Erythroblast (primary cell): ENCODE data around the gene TMEM87A.
"Not testable (repeated sequence)": the region's sequence is repeated elsewhere in the genome, so short reads cannot be mapped to it uniquely, and the experiment has no call there.

Experiments
- DNase-seq, 2 experiments: peaks; one replicate each; lab custom pipeline; 2025; lab: John Stamatoyannopoulos, UW
- GATA1 ChIP-seq: IDR thresholded peaks from 2 replicates; pipeline ENCODE4 v1.6.1; 2011; ENCODE audit warnings: low read depth, mild to moderate bottlenecking, control low read depth, low read length, moderate library complexity
- POLR2A ChIP-seq: IDR thresholded peaks from 2 replicates; pipeline ENCODE4 v1.6.1; 2011; ENCODE audit warnings: mild to moderate bottlenecking, low read length

The TMEM87A gene

GRCh38 chr15:42272939-42273899 is at the start of gene TMEM87A, which contains the start of gene GANC:
TMEM87A (minus strand) TSS chr15:42273433; CDS start chr15:42273398, 35 bp downstream.
GANC (plus strand) TSS chr15:42273201; CDS start chr15:42274482, 1,281 bp downstream.
- peak; percentile 95 for TF ChIP-seq POLR2A
- no peak for TF ChIP-seq GATA1
- peak; percentile 98 for DNase-seq

GRCh38 chr15:42319206-42319605 is 46.0 kb upstream of the TMEM87A start:
- no peak for TF ChIP-seq GATA1
- TF ChIP-seq POLR2A = no peak
- no peak for DNase-seq

- not testable (repeated sequence) for DNase-seq
Measured at GRCh38 chr15:42316282-42316805, 43.1 kb upstream of the TMEM87A start.

- TF ChIP-seq GATA1 (no peak), POLR2A (no peak)
Measured at GRCh38 chr15:42315521-42315920, 42.3 kb upstream of the TMEM87A start.

GRCh38 chr15:42314818-42315217 is 41.6 kb upstream of the TMEM87A start:
- no peak for TF ChIP-seq POLR2A
- TF ChIP-seq GATA1 = no peak
- no peak for DNase-seq

More at GRCh38 chr15:42315521-42315920, 42.3 kb upstream of the TMEM87A start:
- DNase-seq = no peak

- DNase-seq = no peak
Measured at GRCh38 chr15:42313463-42313862, 40.2 kb upstream of the TMEM87A start.

GRCh38 chr15:42306681-42307080 is 33.4 kb upstream of the TMEM87A start:
- DNase-seq = no peak
- TF ChIP-seq POLR2A = no peak
- no peak for TF ChIP-seq GATA1

More at GRCh38 chr15:42313463-42313862, 40.2 kb upstream of the TMEM87A start:
- TF ChIP-seq POLR2A = no peak
- no peak for TF ChIP-seq GATA1

GRCh38 chr15:42301004-42301403 is 27.8 kb upstream of the TMEM87A start:
- not testable (repeated sequence) for DNase-seq

GRCh38 chr15:42289166-42289565 is 15.9 kb upstream of the TMEM87A start:
- DNase-seq = no peak
- no peak for TF ChIP-seq POLR2A
- TF ChIP-seq GATA1 = no peak

- DNase-seq = no peak
- TF ChIP-seq POLR2A (no peak), GATA1 (no peak)
Measured at GRCh38 chr15:42287931-42288330, 14.7 kb upstream of the TMEM87A start.

GRCh38 chr15:42286445-42287029 is 13.3 kb upstream of the TMEM87A start:
- DNase-seq = no peak
- TF ChIP-seq GATA1 = no peak
- no peak for TF ChIP-seq POLR2A

- TF ChIP-seq GATA1 (no peak), POLR2A (no peak)
- DNase-seq = no peak
Measured at GRCh38 chr15:42285034-42285433, 11.8 kb upstream of the TMEM87A start.

GRCh38 chr15:42284551-42284950 is 11.3 kb upstream of the TMEM87A start:
- TF ChIP-seq GATA1 (no peak), POLR2A (no peak)
- DNase-seq = no peak

- DNase-seq = no peak
- TF ChIP-seq GATA1 (no peak), POLR2A (no peak)
Measured at GRCh38 chr15:42283671-42284070, 10.4 kb upstream of the TMEM87A start.
